ENCODE results near the gene TBC1D22B. TPM values are rescaled to one million over a fixed set of nuclear protein-coding genes. Genes with fewer than 3 reads are reported as not detected.

Gene TBC1D22B
- total and polyA plus RNA-seq, 2 donors from 2014 or later = 9.7 to 12.8 TPM

DNA sequence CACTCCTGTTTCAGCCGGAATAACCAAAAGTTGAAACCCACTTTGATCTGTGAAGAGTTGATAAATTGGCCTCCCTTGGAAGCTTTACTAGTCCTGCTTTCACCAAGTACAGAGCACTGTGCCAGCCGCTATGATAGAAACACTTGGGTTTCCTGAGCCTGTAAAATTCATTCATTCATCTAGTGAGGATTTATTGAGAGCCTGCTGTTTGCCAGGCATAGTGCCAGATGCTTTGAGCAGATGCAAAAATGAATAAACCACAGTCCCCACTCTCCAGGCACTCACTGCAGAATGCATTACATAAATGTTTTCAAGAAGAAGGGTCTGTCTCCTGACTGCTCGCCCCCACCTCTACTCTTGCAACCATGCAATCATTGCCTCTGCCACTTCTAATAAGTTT, 25.7 kb downstream of the TBC1D22B start:
- DNase-seq = no peak
- H3K4me3 ChIP-seq (ENCODE audit: low read length in 3 of 3) = no peak overlapping the region
- no peaks in the 10 kb centered on the region for H3K27me3 ChIP-seq (ENCODE audit: control insufficient read depth, insufficient read depth, low read length)
- no peak overlapping the region for H3K9ac ChIP-seq (ENCODE audit: low read length in 3 of 3)
- no peak for FAIRE-seq
- no peaks in the 10 kb centered on the region for H3K9me3 ChIP-seq (ENCODE audit: control insufficient read depth in 2 of 3, insufficient read depth in 1 of 3, low read length in 3 of 3)
- H3K4me1 ChIP-seq (ENCODE audit: control insufficient read depth in 2 of 3, insufficient read depth in 2 of 3, low read depth in 1 of 3, low read length in 3 of 3) = peaks cover 0 to 18% (median 11%) of the 10 kb centered on the region in 3 donors
- intact Hi-C loops (cut with DNase I) = no loop called here
- no peak for TF ChIP-seq CTCF (IDR thresholded peaks at IDR 0.05; ENCODE audit: borderline replicate concordance, extremely low read depth, insufficient read depth)
- H3K27ac ChIP-seq (ENCODE audit: low read depth in 2 of 2, low read length in 2 of 2) = peak overlapping the region in 1 of 2 donors; percentile 33
- H3K36me3 ChIP-seq (ENCODE audit: control insufficient read depth in 2 of 3, insufficient read depth in 3 of 3, low read length in 3 of 3) = peaks cover 19 to 27% (median 27%) of the 10 kb centered on the region in 3 donors

DNA sequence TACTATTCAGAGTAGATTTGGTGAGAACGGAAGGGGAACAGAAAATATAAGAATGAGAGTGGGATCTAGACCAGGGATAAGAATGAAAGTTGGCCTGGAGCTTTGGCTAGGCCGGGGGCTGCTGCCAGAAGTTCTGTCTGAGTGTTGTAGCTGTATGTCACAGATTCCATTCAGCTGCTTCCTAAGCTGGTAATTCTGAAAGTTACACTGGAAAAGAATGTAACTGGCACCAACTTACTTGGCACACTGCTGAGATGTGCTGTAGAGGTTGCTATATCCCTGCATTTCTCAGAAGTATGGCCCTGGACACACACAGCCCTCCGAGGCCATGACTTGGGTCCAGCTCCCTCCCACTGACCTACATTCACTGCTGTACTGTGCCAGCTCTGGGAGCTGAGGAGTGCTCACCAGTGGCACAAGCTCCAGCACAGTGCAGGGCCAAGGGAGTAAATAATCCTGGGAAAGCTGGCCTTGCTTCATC, 26.1 kb downstream of the TBC1D22B start:
- H3K9me3 ChIP-seq (ENCODE audit: control insufficient read depth in 2 of 3, insufficient read depth in 1 of 3, low read length in 3 of 3) = no peaks in the 10 kb centered on the region
- no peak for TF ChIP-seq CTCF (IDR thresholded peaks at IDR 0.05; ENCODE audit: borderline replicate concordance, extremely low read depth, insufficient read depth)
- intact Hi-C loops (cut with DNase I) = no loop called here
- peak overlapping the region in 1 of 2 donors; percentile 33 for H3K27ac ChIP-seq (ENCODE audit: low read depth in 2 of 2, low read length in 2 of 2)
- FAIRE-seq (no peak), DNase-seq (no peak)
- peaks cover 0 to 18% (median 11%) of the 10 kb centered on the region in 3 donors for H3K4me1 ChIP-seq (ENCODE audit: control insufficient read depth in 2 of 3, insufficient read depth in 2 of 3, low read depth in 1 of 3, low read length in 3 of 3)
- no peak overlapping the region for H3K9ac ChIP-seq (ENCODE audit: low read length in 3 of 3)
- no peak overlapping the region for H3K4me3 ChIP-seq (ENCODE audit: low read length in 3 of 3)
- peaks cover 20 to 27% (median 27%) of the 10 kb centered on the region in 3 donors for H3K36me3 ChIP-seq (ENCODE audit: control insufficient read depth in 2 of 3, insufficient read depth in 3 of 3, low read length in 3 of 3)
- no peaks in the 10 kb centered on the region for H3K27me3 ChIP-seq (ENCODE audit: control insufficient read depth, insufficient read depth, low read length)

- intact Hi-C loops (cut with DNase I) = no loop called here
- no peak for DNase-seq
- peaks cover 0 to 18% (median 11%) of the 10 kb centered on the region in 3 donors for H3K4me1 ChIP-seq (ENCODE audit: control insufficient read depth in 2 of 3, insufficient read depth in 2 of 3, low read depth in 1 of 3, low read length in 3 of 3)
- no peak overlapping the region for H3K9ac ChIP-seq (ENCODE audit: low read length in 3 of 3)
- no peak for TF ChIP-seq CTCF (IDR thresholded peaks at IDR 0.05; ENCODE audit: borderline replicate concordance, extremely low read depth, insufficient read depth)
- no peak for FAIRE-seq
- no peaks in the 10 kb centered on the region for H3K27me3 ChIP-seq (ENCODE audit: control insufficient read depth, insufficient read depth, low read length)
- peaks cover 20 to 27% (median 25%) of the 10 kb centered on the region in 3 donors for H3K36me3 ChIP-seq (ENCODE audit: control insufficient read depth in 2 of 3, insufficient read depth in 3 of 3, low read length in 3 of 3)
- no peak overlapping the region for H3K4me3 ChIP-seq (ENCODE audit: low read length in 3 of 3)
- H3K9me3 ChIP-seq (ENCODE audit: control insufficient read depth in 2 of 3, insufficient read depth in 1 of 3, low read length in 3 of 3) = no peaks in the 10 kb centered on the region
- H3K27ac ChIP-seq (ENCODE audit: low read depth in 2 of 2, low read length in 2 of 2) = no peak overlapping the region
These were observed 27.2 kb downstream of the TBC1D22B start for GRCh38 chr6:37284781-37285180.

DNA sequence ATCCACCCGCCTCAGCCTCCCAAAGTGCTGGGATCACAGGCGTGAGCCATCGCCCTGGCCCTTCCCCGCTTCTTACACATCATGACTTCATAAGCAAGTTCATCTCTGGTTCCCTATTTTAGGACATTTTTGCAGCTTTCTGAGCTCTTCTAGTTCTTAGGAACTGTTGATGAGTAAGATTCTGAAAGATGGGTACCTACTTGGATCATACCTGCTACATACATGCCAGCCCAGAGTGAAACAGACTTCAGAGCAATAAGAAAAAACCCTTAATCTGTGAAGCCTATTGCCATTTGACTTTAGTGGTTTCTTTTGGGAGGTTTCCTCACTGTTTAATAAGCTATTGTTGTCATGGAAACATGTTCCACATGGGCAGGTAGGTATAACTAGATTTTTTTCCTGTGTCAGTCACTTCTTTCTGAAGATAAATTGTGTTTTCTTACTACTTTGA, 28.3 kb downstream of the TBC1D22B start:
- Histone ChIP-seq H3K27me3 (ENCODE audit: control insufficient read depth, insufficient read depth, low read length) (no peaks in the 10 kb centered on the region), H3K4me1 (ENCODE audit: control insufficient read depth in 2 of 3, insufficient read depth in 2 of 3, low read depth in 1 of 3, low read length in 3 of 3) (peaks cover 0 to 18% (median 9%) of the 10 kb centered on the region in 3 donors), H3K27ac (ENCODE audit: low read depth in 2 of 2, low read length in 2 of 2) (no peak overlapping the region), H3K9me3 (ENCODE audit: control insufficient read depth in 2 of 3, insufficient read depth in 1 of 3, low read length in 3 of 3) (no peaks in the 10 kb centered on the region), H3K4me3 (ENCODE audit: low read length in 3 of 3) (no peak overlapping the region), H3K9ac (ENCODE audit: low read length in 3 of 3) (no peak overlapping the region), H3K36me3 (ENCODE audit: control insufficient read depth in 2 of 3, insufficient read depth in 3 of 3, low read length in 3 of 3) (peaks cover 20 to 27% (median 27%) of the 10 kb centered on the region in 3 donors)
- FAIRE-seq (no peak), DNase-seq (peak in 2 of 5 donors; percentile 34 to 54)
- TF ChIP-seq CTCF (IDR thresholded peaks at IDR 0.05; ENCODE audit: borderline replicate concordance, extremely low read depth, insufficient read depth) = no peak
- intact Hi-C loops (cut with DNase I) = no loop called here
